PC-9 (cell line): ENCODE measurements around the gene CLRN2. TPM values are rescaled to one million over a fixed set of nuclear protein-coding genes. Genes with fewer than 3 reads are reported as not detected.

Experiments
- BruUV-seq: library from RNA; stranded (reverse); fragments of 400-500 nt; replicated peaks from 2 replicates; lab custom pipeline; 2021; lab: Mats Ljungman, UMichigan
- CTCF ChIA-PET: fragments of 300-600 bp; sonication (Branson Sonifier 250); formaldehyde crosslinking; loops from one replicate; lab custom pipeline; 2022; ENCODE audit warnings: antibody characterized with exemption; lab: Charles Lee
- POLR2A ChIA-PET: fragments of 300-600 bp; sonication (Branson Sonifier 250); formaldehyde crosslinking; loops from one replicate; lab custom pipeline; 2022; ENCODE audit warnings: antibody characterized with exemption; ENCODE audit not compliant: unreplicated experiment; lab: Charles Lee
- DNase-seq, 2 experiments: peaks; one replicate each; pipeline versions ENCODE4 v3.0.0 to v3.0.0-alpha.2; 2015 to 2022; ENCODE audit warnings: mixed read lengths in 1 of 2
- H2AFZ ChIP-seq: fragments of 200-600 bp; sonication (generic); 2 replicates; pipeline ENCODE4 v1.8.1; 2017; ENCODE audit warnings: antibody characterized with exemption
- H3F3A ChIP-seq: fragments of 200-600 bp; sonication (generic); 2 replicates; pipeline ENCODE4 v1.8.1; 2017; ENCODE audit warnings: antibody characterized with exemption, mild to moderate bottlenecking, low read depth; ENCODE audit not compliant: insufficient read depth
- H3K27ac ChIP-seq: fragments of 200-600 bp; sonication (generic); 2 replicates; pipeline ENCODE4 v1.6.1; 2016; ENCODE audit warnings: mixed run types
- H3K27me3 ChIP-seq: fragments of 200-600 bp; sonication (generic); 2 replicates; pipeline ENCODE4 v1.6.1; 2016; ENCODE audit warnings: low read depth, mixed run types; ENCODE audit not compliant: insufficient read depth
- H3K36me3 ChIP-seq: fragments of 200-600 bp; sonication (generic); 2 replicates; pipeline ENCODE4 v1.6.1; 2016; ENCODE audit warnings: low read depth, mixed run types
- H3K4me1 ChIP-seq: fragments of 200-600 bp; sonication (generic); replicated peaks from 2 replicates; pipeline ENCODE4 v1.6.1; 2016; ENCODE audit warnings: mixed run types; ENCODE audit not compliant: insufficient read depth
- H3K4me2 ChIP-seq: fragments of 200-600 bp; sonication (generic); 2 replicates; pipeline ENCODE4 v1.6.1; 2017; ENCODE audit warnings: mixed run types
- H3K4me3 ChIP-seq: fragments of 200-600 bp; sonication (generic); 2 replicates; pipeline ENCODE4 v1.6.1; 2016; ENCODE audit warnings: mixed run types
- H3K79me2 ChIP-seq: fragments of 200-600 bp; sonication (generic); 2 replicates; pipeline ENCODE4 v1.6.1; 2017; ENCODE audit warnings: low read depth, mixed run types
- H3K9me2 ChIP-seq: fragments of 200-600 bp; sonication (generic); 2 replicates; pipeline ENCODE4 v1.8.1; 2017; ENCODE audit warnings: mild to moderate bottlenecking; ENCODE audit not compliant: insufficient read depth
- H3K9me3 ChIP-seq: fragments of 200-600 bp; sonication (generic); 2 replicates; pipeline ENCODE4 v1.8.1; 2016; ENCODE audit warnings: low read depth; ENCODE audit not compliant: insufficient read depth
- H4K20me1 ChIP-seq: fragments of 200-600 bp; sonication (generic); 2 replicates; pipeline ENCODE4 v1.8.1; 2017; ENCODE audit not compliant: insufficient read depth
- EZH2 ChIP-seq: fragments of 200-600 bp; sonication (generic); IDR thresholded peaks from 2 replicates; pipeline ENCODE4 v1.8.0; 2017; ENCODE audit warnings: antibody characterized with exemption, low read depth
- intact Hi-C: fragments of 100-400 bp; cut with micrococcal nuclease; formaldehyde crosslinking; loops from one replicate; pipeline ENCODE4 v1.10.0; 2022; ENCODE audit not compliant: unreplicated experiment
- total RNA-seq: library from RNA; stranded (reverse); gene quantifications from 2 replicates; pipeline ENCODE4 v1.2.3, GENCODE V29; 2021
- TF ChIP-seq, protein P1 (sequence below): fragments of 200-600 bp; sonication (generic); conservative IDR thresholded peaks from 2 replicates; pipeline ENCODE4 v1.6.1; 2017; ENCODE audit warnings: mixed run types, antibody characterized with exemption, mild to moderate bottlenecking, moderate library complexity

Gene CLRN2
- total RNA-seq, 1 experiment from 2014 or later = not detected

GRCh38 chr4:17500574-17500973 is 14.4 kb upstream of the CLRN2 start:
- no peak for DNase-seq
- Histone ChIP-seq H3K79me2 (no peaks in the 10 kb centered on the region), H4K20me1 (no peaks in the 10 kb centered on the region), H3F3A (no peaks in the 10 kb centered on the region), H2AFZ (no peak overlapping the region), H3K27me3 (no peaks in the 10 kb centered on the region), H3K9me2 (no peaks in the 10 kb centered on the region), H3K4me2 (no peak overlapping the region), H3K4me3 (no peak overlapping the region), H3K4me1 (no peaks in the 10 kb centered on the region), H3K27ac (no peak overlapping the region), H3K36me3 (no peaks in the 10 kb centered on the region), H3K9me3 (no peaks in the 10 kb centered on the region)
- ChIA-PET CTCF (no interaction called here), POLR2A (no interaction called here)
- TF ChIP-seq, protein P1, sequence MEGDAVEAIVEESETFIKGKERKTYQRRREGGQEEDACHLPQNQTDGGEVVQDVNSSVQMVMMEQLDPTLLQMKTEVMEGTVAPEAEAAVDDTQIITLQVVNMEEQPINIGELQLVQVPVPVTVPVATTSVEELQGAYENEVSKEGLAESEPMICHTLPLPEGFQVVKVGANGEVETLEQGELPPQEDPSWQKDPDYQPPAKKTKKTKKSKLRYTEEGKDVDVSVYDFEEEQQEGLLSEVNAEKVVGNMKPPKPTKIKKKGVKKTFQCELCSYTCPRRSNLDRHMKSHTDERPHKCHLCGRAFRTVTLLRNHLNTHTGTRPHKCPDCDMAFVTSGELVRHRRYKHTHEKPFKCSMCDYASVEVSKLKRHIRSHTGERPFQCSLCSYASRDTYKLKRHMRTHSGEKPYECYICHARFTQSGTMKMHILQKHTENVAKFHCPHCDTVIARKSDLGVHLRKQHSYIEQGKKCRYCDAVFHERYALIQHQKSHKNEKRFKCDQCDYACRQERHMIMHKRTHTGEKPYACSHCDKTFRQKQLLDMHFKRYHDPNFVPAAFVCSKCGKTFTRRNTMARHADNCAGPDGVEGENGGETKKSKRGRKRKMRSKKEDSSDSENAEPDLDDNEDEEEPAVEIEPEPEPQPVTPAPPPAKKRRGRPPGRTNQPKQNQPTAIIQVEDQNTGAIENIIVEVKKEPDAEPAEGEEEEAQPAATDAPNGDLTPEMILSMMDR = no peak
- no peak for TF ChIP-seq EZH2
- intact Hi-C loops = no loop called here
- no TSS peak for BruUV-seq

GRCh38 chr4:17502756-17503155 is 12.2 kb upstream of the CLRN2 start:
- no peaks in the 10 kb centered on the region for H3K27me3 ChIP-seq
- POLR2A ChIA-PET = no interaction called here
- no peaks in the 10 kb centered on the region for H3K9me2 ChIP-seq
- no peaks in the 10 kb centered on the region for H3K4me1 ChIP-seq
- intact Hi-C loops = no loop called here
- DNase-seq = no peak
- TF ChIP-seq, protein P1 = no peak
- no peak for TF ChIP-seq EZH2
- CTCF ChIA-PET = no interaction called here
- H3K27ac ChIP-seq = no peak overlapping the region
- BruUV-seq = no TSS peak
- H3K4me3 ChIP-seq = no peak overlapping the region
- no peaks in the 10 kb centered on the region for H3K79me2 ChIP-seq
- H2AFZ ChIP-seq = no peak overlapping the region
- H4K20me1 ChIP-seq = no peaks in the 10 kb centered on the region
- no peaks in the 10 kb centered on the region for H3F3A ChIP-seq
- no peaks in the 10 kb centered on the region for H3K36me3 ChIP-seq
- no peaks in the 10 kb centered on the region for H3K9me3 ChIP-seq
- H3K4me2 ChIP-seq = no peak overlapping the region

GRCh38 chr4:17504081-17504480 is 10.9 kb upstream of the CLRN2 start:
- H4K20me1 ChIP-seq = no peaks in the 10 kb centered on the region
- no peak overlapping the region for H2AFZ ChIP-seq
- H3K9me2 ChIP-seq = no peaks in the 10 kb centered on the region
- ChIA-PET CTCF (interaction anchor here (0.6 kb wide), 1 partner anchor 1365 kb away, joined by 3 read pairs; no protein-coding TSS in a partner anchor), POLR2A (no interaction called here)
- H3K4me3 ChIP-seq = no peak overlapping the region
- no peaks in the 10 kb centered on the region for H3K9me3 ChIP-seq
- H3K4me1 ChIP-seq = no peaks in the 10 kb centered on the region
- H3K27me3 ChIP-seq = no peaks in the 10 kb centered on the region
- intact Hi-C loops = no loop called here
- H3F3A ChIP-seq = no peaks in the 10 kb centered on the region
- TF ChIP-seq EZH2 = no peak
- TF ChIP-seq, protein P1 = no peak
- no peak overlapping the region for H3K4me2 ChIP-seq
- no TSS peak for BruUV-seq
- no peak overlapping the region for H3K27ac ChIP-seq
- no peak for DNase-seq
- no peaks in the 10 kb centered on the region for H3K79me2 ChIP-seq
- H3K36me3 ChIP-seq = no peaks in the 10 kb centered on the region
